ENCODE results near the gene WNT11.

WNT11 gene

DNA sequence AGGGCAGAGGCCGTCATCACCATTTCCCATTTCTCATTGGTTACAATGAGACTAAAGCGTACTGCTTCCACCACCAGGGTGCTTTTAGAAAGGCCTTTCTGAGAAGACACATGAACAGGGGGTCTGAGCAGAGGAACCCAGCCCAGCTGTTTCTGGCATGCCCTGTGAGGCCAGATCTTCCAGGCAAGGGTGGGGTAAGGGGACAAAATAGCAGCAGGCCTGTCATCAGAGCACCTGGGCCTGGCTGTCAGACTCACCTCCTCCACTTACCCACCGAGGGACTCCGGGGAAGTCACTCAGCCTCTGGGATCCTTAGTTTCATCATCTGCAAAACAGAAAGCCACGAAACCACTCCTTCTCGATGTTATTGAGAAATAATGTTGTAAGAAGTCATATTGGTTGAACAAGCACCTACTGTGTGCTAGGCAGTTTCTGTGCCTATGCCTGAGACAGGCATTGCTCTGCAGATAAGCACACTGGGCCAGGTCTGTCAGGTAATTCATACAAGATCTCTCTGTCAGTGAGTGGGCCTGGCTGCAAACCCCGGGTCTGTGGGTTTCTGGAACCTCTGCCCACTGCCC lies 8.8 kb upstream of the WNT11 start:
- no peak overlapping the region for H3K4me3 ChIP-seq (ENCODE audit: low read depth, low read length)
- DNase-seq (ENCODE audit: low read depth, low spot score) = no peak
- TF ChIP-seq, protein P1, sequence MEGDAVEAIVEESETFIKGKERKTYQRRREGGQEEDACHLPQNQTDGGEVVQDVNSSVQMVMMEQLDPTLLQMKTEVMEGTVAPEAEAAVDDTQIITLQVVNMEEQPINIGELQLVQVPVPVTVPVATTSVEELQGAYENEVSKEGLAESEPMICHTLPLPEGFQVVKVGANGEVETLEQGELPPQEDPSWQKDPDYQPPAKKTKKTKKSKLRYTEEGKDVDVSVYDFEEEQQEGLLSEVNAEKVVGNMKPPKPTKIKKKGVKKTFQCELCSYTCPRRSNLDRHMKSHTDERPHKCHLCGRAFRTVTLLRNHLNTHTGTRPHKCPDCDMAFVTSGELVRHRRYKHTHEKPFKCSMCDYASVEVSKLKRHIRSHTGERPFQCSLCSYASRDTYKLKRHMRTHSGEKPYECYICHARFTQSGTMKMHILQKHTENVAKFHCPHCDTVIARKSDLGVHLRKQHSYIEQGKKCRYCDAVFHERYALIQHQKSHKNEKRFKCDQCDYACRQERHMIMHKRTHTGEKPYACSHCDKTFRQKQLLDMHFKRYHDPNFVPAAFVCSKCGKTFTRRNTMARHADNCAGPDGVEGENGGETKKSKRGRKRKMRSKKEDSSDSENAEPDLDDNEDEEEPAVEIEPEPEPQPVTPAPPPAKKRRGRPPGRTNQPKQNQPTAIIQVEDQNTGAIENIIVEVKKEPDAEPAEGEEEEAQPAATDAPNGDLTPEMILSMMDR (IDR thresholded peaks at IDR 0.05; ENCODE audit: low read depth, low read length) = no peak
- in situ Hi-C loops (cut with HindIII; ENCODE audit: low sequenced_read_pairs) = no loop called here

DNA sequence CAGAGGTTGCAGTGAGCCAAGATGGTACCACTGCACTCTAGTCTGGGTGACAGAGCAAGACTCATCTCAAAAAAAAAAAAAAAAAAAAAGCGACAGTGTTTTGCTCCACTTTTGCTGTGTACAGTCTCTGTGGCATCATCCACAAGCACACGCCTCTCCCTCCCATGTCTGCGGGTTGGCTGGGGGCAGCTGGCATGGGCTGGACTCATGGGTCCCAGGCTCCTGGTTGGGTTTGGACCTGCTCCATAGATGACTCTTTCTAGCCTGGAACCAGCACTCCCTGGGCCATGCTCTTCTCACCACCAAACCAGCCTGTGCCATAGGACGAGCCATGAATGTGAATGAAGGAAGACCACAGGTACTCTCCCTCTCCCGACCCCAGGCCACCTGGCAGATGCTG lies 7.9 kb upstream of the WNT11 start:
- in situ Hi-C loops (cut with HindIII; ENCODE audit: low sequenced_read_pairs) = no loop called here
- DNase-seq (ENCODE audit: low read depth, low spot score) = no peak
- TF ChIP-seq, protein P1 (IDR thresholded peaks at IDR 0.05; ENCODE audit: low read depth, low read length) = no peak
- H3K4me3 ChIP-seq (ENCODE audit: low read depth, low read length) = no peak overlapping the region

DNA sequence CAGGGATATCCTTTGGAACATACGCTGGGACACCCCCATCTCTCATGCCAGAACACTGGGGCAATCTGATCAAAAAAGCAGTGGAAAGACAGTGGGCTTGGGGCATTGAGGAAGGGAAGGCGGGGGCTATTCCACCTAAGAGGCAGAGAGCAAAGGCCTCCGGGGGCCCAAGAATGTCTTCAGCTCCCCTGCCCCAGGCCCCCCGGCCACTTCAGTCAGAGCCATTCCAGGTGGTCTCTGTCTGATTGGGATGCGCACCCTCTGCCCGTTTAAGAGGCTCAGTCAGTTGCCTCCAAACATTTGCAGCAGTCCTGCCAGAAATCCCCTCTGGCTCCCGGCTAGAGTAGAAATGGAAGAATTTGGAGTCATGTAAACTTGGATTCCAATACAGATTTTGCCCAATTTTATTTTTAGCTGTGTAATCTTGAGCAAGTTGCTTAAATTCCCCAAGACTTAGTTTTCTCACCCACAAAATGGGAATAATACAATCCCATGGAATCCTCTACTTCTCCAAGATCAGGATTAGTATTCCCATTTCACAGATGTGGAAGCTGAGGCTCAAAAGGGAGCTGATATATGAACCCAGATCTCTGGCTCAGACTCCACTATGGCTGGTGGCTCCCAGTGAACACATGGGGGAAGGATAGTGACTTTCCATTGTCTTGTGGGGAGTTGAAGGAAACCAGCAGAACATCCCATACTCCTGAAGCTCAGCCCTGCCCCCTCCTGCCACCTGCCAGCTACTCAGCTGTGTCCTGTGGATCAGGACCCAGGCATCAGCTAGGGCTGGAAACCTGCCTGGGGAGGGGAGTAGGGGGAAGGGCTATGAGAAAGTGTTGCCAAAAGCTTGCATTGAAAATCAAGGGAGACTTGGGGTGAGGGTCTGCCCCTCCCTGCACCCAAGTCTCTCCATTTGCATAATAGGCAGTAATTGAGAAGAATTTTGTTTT lies 6.1 kb upstream of the WNT11 start:
- no peak for DNase-seq (ENCODE audit: low read depth, low spot score)
- TF ChIP-seq, protein P1 (IDR thresholded peaks at IDR 0.05; ENCODE audit: low read depth, low read length) = no peak
- in situ Hi-C loops (cut with HindIII; ENCODE audit: low sequenced_read_pairs) = no loop called here
- no peak overlapping the region for H3K4me3 ChIP-seq (ENCODE audit: low read depth, low read length)

DNA sequence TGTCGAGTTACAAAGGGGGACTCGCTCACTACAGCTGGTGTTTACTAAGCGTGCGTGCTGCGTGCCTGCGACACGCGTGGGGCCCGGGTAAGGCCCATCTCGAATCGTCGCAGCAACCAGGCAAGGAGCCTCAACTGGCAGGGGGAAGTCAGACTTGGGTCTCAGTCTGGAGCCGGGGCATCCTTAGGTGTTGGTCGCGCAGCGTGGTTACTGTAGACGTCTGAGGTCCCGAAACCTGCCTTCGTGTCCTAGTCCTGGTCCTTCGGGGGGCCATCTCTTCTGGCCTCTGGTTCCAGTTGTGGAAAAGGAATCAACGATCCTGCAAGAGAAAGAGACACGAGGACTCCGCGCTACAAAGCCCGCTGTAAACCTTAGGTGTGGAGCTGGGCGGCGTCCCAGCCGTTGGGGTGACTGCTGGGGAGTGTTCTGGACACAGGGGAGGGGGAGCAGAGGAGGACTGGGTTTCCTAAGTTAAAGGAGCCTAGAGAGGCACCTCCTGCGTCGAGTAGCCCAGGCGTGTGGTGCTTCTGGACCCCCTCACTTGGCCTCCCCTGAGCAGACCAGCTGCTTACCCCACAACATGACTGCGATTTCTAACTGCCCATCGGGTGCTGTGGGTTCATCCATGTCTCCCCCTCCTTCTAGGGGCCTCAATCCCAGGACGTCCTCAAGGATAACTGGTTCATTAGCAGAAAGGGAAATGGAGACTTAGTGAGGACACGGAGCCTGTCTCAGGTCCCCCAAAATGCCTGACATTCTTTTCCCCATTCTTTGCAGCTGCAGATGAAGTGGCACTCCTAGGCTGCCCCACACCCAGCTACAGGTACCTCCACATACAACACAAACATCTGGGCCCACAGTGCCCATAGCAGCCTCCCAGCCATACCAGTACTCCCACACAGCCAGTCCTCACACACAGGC lies 4.9 kb upstream of the WNT11 start:
- in situ Hi-C loops (cut with HindIII; ENCODE audit: low sequenced_read_pairs) = no loop called here

DNA sequence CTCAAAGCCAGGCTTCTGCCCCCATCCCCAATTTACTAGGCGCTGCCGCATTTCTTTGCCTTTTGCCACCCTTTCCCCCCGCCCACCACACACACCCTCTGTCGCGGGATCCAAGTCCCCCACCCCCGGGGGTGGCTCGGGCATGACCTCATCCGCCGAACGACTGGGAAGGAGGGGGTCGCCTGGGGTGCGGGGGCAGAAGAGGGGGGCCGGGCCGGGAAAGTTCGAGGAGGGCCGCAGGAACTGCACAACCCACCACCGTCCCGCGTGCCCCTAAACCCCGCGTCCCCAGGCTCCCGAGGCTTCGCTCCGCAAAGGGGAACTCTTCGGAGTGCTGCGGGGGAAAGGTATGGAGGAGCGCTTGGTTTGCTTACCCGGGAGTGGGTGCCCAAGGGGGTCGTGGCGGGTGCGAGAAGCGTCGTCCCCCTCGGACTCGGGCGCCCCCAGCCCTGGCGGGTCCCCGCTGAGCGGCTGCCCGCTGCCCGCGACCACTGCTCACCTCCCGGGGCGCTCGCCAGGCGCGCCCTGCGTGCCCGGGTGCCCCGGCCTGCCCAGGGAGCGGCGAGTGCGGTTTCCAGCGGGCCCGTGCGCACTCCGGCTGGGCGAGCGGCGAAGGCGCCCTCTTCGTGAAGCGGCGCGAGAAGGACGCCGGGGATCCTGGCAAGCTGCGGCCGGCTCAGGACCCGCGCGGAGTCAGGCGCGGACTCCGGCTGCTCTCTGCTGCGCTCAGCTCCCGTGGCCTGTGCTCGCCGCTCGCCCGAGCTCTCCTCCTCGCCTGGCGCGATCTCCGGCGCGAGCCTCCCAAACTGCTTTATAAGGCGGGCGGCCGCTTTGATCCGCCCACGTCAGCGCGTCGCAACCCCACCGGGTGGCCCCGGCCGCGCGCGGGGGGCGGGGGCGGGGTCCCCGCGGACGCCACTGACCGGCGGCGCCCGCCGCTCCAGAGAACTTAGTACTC lies 4.0 kb upstream of the WNT11 start:
- TF ChIP-seq, protein P1 (IDR thresholded peaks at IDR 0.05; ENCODE audit: low read depth, low read length) = no peak
- H3K4me3 ChIP-seq (ENCODE audit: low read depth, low read length) = peak overlapping the region; percentile 18
- in situ Hi-C loops (cut with HindIII; ENCODE audit: low sequenced_read_pairs) = no loop called here
- peak; percentile 63 for DNase-seq (ENCODE audit: low read depth, low spot score)

More for the DNA sequence above, 4.9 kb upstream of the WNT11 start:
- no peak for DNase-seq (ENCODE audit: low read depth, low spot score)
- TF ChIP-seq, protein P1 (IDR thresholded peaks at IDR 0.05; ENCODE audit: low read depth, low read length) = no peak
- H3K4me3 ChIP-seq (ENCODE audit: low read depth, low read length) = no peak overlapping the region

Data from astrocyte of the spinal cord (primary cell).